Stimulated activated CD8-positive, alpha-beta memory T cell treated with anti-CD3 and anti-CD28 coated beads, Interleukin-4, amount 100 ng/mL, for 4 hours (primary cell): ENCODE results near the gene ATXN1.

Source experiments
- DNase-seq, 2 donors: peaks; one replicate each; pipeline ENCODE4 v3.0.0-alpha.2; 2020; ENCODE audit warnings: low read depth in 2 of 2, low spot score in 1 of 2

The ATXN1 gene

GRCh38 chr6:16510245-16510644 is 251.0 kb downstream of the ATXN1 start:
- no peak for DNase-seq

- DNase-seq, result no peak
Observed at GRCh38 chr6:16508959-16509358, 252.3 kb downstream of the ATXN1 start.

GRCh38 chr6:16505711-16506357 is 255.4 kb downstream of the ATXN1 start:
- no peak for DNase-seq

GRCh38 chr6:16504609-16505008 is 256.7 kb downstream of the ATXN1 start:
- no peak for DNase-seq

GRCh38 chr6:16503970-16504415 is 257.3 kb downstream of the ATXN1 start:
- no peak for DNase-seq

- DNase-seq, result no peak
Observed at GRCh38 chr6:16503241-16503775, 258.0 kb downstream of the ATXN1 start.

GRCh38 chr6:16498957-16499356 is 262.3 kb downstream of the ATXN1 start:
- DNase-seq, result no peak

GRCh38 chr6:16498237-16498636 is 263.0 kb downstream of the ATXN1 start:
- DNase-seq, result no peak

GRCh38 chr6:16496991-16497801 is 264.1 kb downstream of the ATXN1 start:
- no peak for DNase-seq

GRCh38 chr6:16496210-16496609 is 265.1 kb downstream of the ATXN1 start:
- no peak for DNase-seq

GRCh38 chr6:16494793-16495192 is 266.5 kb downstream of the ATXN1 start:
- DNase-seq, result no peak

- no peak for DNase-seq
Observed at GRCh38 chr6:16493802-16494201, 267.5 kb downstream of the ATXN1 start.

GRCh38 chr6:16493112-16493511 is 268.1 kb downstream of the ATXN1 start:
- DNase-seq, result no peak

- DNase-seq, result no peak
Observed at GRCh38 chr6:16491666-16492313, 269.5 kb downstream of the ATXN1 start.

- no peak for DNase-seq
Observed at GRCh38 chr6:16490616-16491015, 270.6 kb downstream of the ATXN1 start.

- no peak for DNase-seq
Observed at GRCh38 chr6:16488813-16489212, 272.4 kb downstream of the ATXN1 start.

- no peak for DNase-seq
Observed at GRCh38 chr6:16487996-16488674, 273.1 kb downstream of the ATXN1 start.

- DNase-seq, result peak; percentile 37 to 51
Observed at GRCh38 chr6:16486661-16487060, 274.6 kb downstream of the ATXN1 start.

GRCh38 chr6:16483315-16483875 is 277.9 kb downstream of the ATXN1 start:
- no peak for DNase-seq

- DNase-seq, result no peak
Observed at GRCh38 chr6:16482702-16483314, 278.5 kb downstream of the ATXN1 start.
